HG03469 (cell line): ENCODE data around the gene SELENOO.

Experiments
- ATAC-seq: cut with Tn5 transposase; IDR thresholded peaks from one replicate; pipeline ENCODE4 v1.9.1; 2021; ENCODE audit warnings: mild to moderate bottlenecking, moderate library complexity, moderate number of reproducible peaks; ENCODE audit not compliant: unreplicated experiment

The SELENOO gene

DNA sequence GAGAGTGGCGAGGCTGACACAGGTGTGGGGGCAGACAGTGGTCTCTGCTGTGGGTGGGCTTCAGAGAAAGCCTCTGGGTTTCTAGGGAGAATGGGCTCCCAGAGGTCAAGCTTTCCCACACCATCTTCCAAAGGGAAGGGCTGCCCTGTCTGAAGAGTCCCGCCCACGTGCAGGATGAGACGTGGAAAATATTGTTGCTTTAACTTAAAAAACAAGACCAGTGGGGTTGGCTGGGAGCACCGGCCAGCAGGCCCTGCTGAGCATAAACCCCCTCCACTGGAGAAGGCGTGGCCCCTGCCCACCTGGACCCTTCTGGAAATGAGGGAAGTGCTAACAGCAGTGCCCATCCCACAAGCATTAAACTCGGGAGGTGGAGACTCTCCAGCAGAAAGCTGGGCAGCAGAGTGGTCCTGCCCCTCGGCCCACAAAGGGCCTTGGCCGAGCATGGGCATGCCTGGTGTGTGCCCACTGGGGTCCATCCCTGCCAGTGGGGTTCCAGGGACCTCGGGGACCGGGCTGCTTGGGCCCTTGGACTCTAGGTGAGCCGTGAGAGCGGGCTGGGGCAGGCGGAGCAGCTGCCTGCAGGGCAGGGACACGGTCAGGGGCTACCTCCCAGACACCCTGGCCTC, 15.4 kb downstream of the SELENOO start:
- no peak for ATAC-seq

DNA sequence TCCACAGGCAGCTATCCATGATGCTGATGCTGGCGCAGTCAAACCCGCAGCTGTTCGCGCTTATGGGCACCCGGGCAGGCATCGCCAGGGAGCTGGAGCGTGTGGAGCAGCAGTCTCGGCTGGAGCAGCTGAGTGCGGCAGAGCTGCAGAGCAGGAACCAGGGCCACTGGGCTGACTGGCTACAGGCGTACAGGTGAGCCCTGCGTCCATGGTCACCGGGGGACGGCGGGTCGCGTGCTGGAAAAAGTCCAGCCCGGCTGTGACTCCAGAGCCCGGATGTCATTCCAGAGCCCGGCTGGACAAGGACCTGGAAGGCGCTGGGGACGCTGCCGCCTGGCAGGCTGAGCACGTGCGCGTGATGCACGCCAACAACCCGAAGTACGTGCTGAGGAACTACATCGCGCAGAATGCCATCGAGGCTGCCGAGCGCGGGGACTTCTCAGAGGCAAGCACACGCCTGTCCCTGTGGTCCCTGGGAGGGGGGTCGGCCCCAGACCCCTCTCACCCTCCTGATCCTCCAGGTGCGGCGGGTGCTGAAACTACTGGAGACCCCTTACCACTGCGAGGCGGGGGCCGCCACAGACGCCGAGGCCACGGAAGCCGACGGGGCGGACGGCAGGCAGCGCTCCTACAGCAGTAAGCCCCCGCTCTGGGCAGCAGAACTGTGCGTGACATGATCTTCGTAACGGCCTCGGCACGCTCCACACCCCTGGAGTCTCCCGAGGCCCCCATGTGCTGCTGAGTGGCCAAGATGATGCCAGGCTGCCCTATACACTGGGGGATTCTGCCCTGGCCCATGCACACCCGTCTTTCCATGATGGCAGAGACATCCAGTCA, 16.1 kb downstream of the SELENOO start:
- no peak for ATAC-seq

DNA sequence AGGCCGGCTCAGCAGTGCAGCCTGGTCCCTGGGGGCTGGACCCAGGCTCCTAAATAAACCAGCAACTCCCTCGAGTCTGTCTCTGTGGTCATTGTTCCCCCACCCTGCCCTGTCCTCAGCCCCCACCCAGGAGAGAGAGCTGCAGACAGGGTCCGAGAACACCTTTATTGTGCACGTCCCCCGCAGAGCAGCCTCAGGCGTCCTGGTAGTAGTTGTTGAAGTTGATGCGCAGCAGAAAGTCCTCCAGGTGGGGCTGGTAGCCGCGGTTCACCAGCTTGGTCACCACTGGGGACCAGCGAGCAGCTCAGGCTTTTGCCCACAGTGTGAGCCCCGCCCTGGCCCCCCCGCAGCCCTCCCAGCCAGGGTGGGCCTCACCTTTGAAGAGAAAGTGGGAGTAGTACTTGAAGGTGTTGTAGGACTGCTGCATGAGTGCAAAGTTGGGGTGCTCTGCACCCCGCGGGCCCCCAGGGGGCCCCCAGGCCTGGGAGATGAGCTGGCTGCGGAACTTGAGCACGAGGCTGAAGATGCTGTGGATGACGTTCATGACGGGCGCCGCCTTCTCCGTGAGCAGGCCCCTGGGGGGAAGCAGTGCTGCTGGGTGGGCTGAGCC, 16.8 kb downstream of the SELENOO start:
- ATAC-seq: no peak

DNA sequence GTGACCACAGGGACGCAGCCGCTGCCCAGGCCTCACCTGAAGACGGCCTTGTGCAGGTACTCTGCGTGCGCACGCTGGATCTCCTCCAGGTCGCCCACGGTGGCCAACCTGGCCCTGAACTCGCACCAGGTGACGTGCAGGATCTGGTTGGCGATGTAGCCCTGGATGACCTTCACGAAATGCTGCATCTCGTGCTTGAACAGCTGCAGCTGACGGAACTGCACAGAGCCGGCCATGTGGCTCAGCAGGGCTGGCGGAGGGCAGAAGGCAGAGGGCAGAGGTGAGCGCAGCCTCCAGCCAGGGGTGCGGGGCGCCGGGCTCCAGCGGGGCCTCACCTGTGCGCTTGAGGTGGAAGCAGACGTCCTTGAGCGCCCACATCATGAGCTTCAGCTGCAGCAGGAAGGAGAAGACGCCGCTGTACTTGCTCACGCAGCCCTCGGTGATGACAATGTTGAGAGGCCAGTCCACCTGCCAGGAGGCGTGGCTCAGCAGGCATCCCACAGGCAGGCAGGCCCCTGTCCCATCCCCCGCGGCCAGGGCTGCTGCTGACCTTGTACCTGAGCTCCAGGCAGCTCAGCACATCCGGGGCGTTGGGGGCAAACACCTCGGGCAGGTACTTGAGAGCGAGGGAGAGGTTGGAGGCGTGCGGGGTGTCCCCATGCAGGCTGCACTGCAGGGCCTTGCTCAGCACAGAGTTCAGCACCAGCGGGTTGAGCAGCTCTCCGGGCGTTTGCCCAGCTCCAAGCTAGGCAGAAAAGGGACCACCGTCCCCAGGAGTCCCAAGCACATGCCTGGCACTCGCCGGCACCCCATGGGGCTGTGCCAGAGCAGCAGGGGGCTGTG, 17.6 kb downstream of the SELENOO start:
- no peak for ATAC-seq

DNA sequence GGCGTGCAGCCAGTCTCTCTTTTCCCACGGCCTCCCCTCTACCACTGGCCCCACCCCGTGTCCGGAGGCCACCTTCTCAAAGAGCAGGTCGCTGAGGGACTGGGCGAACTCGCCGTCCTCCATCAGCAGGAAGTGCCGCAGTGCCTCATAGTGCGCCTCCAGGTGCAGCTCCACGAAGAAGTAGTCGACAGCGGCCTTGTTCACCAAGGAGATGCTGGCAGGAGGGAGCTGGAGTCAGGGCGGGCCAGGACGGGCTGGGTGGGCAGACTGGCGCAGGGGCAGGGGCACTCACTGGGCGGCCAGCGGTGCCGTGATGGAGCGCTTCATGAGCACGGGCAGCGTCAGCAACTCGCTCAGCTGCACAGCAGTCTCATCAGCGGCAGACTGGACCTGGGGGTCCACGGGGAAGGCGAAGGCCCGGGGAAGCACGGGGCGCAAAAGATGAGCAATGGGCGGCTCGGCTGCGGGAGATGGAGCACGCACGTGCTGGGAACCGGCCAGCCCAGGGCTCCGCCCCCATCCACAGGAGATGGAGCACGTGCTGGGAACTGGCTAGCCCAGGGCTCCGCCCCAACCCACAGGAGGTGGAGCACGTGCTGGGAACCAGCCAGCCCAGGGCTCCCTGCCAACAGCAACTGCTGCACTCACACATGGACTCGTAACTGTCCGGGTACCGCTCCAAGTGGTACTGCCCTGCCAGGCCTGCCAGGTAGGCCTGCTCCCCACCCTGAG, 18.4 kb downstream of the SELENOO start:
- no peak for ATAC-seq

DNA sequence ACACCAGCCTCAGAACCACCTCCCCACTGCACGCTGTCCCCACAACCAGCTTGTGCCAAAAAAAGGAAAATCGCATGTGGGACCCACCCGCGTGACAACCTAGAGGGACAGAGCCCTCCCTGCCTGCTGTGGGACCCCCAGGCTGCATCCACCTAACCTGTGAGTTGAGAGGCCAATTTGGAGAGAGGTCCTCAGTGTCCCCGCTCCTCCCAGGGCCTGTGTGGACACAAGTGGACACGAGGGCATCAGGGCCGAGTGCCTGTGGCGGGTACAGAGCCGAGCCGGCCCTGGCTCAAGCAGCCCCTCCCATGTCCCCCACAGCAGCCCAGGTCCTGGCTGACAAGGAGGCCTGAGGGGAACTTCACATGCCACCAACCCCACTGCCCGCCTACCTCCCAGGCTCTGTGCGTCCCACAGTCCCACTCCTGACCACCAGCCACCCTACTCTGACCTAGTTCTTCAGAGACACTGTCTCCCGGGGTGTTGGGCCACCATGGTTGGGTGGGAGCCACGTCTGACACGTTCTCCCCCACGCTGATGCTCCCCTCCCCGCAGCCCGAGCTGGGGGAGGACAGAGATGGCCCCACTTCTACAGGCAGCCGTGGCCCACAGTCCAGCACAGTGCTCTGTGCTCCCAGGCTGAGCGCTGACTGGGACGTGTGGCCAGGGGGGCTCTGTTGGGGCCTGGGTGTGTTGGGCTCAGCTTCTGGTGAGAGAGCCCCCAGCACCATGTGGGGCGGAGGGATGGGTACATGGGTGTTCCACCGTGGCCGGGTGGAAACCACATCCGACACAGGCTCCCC, 19.2 kb downstream of the SELENOO start:
- ATAC-seq: no peak

DNA sequence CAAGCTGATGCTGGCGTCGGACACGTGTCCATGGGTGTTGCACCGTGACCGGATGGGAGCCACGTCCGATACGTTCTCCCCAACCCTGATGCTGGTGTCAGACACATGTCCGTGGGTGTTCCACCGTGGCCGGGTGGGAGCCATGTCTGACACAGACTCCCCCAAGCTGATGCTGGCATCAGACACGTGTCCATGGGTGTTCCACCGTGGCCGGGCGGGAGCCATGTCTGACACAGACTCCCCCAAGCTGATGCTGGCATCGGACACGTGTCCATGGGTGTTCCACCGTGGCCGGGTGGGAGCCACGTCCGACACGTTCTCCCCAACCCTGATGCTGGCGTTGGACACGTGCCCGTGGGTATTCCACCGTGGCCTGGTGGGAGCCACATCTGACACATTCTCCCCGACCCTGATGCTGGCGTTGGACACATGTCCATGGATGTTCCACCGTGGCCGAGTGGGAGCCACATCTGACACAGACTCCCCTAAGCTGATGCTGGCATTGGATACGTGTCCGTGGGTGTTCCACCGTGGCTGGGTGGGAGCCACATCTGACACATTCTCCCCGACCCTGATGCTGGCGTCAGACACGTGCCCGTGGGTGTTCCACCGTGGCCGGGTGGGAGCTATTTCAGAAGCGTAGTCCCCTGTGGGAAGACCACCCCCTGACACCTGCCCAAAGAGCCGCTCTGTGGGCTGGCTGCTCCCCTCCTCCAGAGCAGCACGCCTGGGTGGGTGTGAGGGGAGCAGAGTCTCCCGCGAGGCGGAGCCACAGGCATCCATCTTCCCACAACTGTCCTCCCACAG, 20.0 kb downstream of the SELENOO start:
- ATAC-seq: no peak

DNA sequence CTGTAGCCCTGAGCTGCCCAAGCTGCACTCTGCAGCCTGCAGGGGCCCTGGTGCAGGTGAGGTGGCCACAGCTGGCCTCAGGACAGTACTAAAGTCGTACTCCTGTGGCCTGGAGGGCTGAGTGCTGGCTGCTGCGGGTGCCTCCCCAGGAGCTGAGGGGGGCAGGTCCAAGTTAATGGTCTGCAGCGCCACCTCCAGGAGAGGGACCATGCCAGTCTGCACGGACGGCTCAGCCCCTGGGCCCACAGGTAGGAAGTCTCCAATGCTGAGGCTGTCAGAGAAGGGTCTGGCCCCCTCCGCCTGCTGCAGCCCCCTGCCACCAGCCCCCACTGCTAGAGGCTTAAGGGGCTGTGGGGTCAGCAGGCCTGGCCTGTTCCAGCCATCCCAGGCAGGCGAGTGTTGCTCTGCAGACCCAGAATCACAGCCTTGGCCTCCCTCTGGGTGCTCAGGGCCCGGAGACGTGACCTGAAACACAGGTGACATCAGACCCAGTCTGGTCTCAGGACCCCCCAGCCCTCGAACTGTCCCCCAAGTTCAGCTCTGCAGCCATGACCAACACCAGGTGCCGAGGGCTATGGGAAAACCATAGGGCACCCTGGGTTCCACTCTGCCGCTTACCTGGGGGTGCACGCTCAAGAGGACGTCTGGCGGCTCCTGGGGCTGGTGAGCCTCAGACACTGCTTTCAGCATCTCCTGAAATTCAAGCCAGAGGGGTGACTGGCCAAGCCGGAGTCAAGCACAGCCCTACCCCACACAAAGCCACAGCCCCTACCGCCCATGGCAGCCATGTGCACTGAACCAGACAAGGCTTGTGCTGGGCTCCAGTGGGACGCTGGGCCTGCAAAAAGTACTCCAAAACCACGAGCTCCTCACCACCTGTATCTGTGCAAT, 20.8 kb downstream of the SELENOO start:
- no peak for ATAC-seq

DNA sequence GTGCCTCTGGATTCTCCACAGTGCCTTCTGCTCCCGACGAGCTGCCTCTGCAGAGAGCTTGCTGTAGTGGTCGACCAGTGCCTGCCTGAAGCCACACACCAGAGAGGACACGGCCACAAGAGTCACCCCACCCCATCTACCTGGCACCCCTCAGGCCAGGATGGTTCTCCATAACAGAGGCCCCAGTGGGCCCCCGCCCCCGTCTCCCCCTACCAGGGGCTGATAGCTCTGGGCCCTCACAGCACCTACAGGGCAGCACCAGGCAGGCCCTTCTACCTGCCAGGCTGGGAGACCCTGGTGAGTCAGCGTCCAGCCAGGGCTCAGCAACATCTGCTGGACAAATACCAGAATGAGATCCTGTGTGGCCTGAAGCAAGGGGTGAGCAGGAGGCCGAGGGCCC, 21.7 kb downstream of the SELENOO start:
- ATAC-seq: no peak

DNA sequence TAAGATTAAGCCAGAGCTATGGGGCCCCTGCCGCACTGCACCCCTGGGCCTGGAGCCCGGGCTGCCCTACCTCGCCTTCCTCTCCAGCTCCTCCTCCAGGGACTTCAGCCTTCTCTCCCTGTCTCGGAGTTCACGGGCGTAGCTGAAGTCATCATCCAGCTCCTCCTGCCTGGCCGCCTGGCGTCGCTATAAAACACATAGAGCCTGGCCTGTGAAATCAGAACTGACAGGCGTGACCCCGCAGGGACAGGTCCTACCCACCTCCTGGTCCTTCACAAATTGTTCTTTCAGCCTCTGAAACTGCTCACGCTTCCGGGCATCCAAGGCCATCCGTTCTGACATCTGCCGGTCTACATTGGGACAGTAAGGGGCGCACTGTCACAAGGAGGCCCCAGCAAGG, 23.3 kb downstream of the SELENOO start:
- ATAC-seq: no peak

DNA sequence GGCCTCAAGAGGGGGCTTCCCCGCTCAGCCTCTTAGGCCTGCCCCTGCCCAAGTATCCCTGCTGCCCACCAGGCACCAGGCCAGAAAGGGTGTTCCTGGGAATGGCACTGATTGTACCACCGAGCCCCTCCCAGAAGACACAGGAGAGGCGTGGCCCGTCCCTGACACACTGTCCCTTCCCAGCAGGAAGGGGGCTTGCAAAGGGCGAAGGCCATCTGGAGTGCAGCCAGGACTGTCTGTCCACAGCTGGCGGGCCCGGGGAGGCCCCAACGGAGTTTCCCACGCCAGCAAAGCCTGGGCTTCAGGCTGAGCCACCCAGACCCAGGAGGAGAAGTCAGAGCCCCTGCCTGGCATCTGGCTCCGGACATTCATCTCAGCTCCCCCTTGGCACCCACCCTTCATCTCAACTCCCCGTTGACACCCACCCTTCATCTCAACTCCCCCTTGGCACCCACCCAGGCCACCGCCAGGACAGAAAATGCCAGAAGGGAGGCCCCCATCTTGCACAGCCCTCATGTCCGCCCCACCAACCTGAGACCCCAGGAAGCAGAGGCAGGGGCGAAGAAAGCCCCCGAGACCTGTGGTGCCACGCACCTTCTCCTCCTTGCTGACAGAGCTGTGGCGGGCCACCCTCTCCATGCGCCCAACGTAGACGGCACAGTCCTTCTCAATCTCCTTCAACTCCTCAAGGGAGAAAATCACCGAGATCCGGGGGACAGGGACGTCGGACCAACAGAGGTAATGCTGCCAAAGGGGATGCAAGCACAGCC, 24.6 kb downstream of the SELENOO start:
- no peak for ATAC-seq

DNA sequence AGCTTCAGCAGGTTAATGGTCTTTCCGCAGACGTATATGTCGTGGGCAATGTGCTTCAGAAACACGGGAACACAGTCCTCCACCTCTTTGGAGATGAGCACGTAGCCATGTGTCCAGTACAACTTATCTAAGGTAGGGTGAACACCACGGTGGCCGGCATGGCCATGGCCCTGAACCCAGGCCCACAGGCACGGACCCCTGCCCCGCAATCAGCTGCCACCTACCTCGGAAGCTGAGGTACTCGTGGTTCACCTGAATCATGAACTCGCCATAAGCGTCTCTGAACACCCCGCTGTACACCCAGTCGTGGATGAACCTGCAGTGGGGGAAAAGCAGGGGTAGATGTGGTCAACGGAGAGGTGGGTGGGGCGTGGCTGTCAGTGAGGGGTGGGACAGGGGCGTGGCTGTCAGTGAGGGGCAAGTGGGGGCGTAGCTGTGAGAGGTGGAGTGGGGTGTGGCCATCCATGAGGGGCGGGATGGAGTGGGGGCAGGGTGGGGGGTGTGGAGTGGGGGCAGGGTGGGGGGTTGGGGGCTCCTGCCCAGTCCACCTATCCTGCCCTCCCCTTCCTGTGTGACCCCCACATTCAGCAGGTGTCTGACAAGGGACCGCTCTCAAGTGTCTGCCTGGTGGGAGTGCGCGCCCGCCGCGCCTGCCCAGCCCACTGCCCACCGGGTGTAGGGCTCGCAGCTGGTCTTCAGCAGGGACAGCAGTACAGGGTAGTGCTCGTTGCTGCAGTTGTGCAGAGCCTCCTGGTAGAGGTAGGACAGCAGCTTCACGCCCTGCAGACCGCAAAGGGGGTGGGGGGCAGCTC, 25.5 kb downstream of the SELENOO start:
- no peak for ATAC-seq

DNA sequence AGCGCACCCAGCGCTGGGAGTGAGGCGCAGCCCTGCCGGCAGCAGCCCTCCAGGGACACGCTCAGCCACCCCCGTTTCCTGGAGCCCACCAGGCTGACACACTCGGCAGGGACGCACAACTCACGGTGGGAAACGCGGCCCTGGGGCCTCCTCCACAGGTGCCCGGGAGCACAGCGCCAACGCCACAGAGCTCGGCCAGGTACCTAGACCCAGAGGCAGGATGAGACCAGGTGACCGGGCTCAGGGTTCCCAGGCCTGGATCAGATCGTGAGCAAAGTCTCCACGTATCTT, 26.0 kb downstream of the SELENOO start:
- ATAC-seq: no peak

DNA sequence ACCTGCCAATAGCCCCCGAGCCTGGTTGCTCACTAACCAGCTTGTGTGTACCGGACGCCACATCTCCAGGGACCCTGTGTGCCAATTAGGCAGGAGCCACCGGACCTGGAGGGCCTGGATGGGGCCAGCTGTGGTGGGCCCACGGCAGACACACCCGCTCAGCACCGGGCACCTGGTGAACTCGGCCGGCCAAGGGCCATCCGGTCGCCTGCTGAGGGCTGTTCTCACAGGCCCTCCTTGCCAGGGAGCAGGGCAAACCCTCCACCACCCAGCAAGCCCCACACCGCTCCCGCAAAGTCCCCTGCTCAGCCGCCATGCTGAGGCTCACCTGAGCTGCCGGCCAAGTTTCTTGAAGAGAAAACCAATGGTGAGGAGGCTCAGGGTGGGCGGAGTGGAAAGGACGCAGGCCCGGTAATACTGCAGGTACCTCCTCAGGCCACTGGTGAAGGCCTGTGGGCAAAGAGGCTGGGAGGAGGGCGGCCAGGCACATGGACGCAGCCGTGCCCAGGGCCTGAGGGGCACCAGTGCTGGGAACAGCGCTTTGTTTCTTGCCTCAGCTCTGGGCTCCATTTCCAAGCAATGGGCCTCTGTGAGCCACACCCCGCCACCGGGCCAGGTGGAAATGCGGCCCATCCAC, 26.9 kb downstream of the SELENOO start:
- ATAC-seq: no peak

DNA sequence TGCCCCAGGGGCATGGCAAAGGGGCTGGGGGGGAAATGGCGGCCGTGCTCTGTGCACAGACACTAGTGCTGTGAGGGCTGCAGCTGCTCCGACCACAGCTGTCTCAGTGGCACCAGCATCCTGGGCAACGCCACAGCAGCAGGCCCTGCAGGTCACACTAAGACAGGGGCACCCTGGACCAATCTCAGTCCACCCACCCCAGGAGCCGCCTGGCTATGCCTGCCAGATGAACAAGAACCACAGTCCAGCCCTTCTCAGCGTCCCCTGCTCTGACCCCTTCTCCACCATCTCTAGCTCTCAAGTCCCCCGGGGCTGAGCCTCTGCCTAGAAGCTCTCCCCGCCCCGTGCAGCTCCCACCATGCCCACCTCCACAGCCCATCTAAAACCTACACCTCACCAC, 27.6 kb downstream of the SELENOO start:
- no peak for ATAC-seq

DNA sequence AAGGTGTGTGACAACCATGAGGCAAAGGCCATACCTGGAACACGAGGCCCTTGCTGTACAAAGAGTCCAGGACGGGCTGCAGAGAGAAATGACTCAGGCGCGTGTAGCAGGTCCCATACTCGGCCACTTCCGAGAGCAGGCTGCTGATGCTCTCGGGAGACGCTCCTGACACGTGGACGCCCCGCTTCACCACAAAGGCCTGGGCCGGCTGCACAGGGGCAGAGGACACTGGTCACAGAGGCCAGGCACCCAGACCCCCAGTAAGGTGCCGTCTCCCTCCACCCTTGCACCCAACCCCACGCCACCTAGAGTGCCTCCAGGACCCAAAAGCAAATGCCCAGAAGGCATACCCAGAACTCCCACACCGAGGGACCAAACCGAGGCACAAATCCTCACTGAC, 28.6 kb downstream of the SELENOO start:
- ATAC-seq: no peak
